Measurements from ENCODE around the gene OSBPL5. TPM values are rescaled to one million over a fixed set of nuclear protein-coding genes. Genes with fewer than 3 reads are reported as not detected.

Gene OSBPL5
- 58.3 TPM for total RNA-seq

DNA sequence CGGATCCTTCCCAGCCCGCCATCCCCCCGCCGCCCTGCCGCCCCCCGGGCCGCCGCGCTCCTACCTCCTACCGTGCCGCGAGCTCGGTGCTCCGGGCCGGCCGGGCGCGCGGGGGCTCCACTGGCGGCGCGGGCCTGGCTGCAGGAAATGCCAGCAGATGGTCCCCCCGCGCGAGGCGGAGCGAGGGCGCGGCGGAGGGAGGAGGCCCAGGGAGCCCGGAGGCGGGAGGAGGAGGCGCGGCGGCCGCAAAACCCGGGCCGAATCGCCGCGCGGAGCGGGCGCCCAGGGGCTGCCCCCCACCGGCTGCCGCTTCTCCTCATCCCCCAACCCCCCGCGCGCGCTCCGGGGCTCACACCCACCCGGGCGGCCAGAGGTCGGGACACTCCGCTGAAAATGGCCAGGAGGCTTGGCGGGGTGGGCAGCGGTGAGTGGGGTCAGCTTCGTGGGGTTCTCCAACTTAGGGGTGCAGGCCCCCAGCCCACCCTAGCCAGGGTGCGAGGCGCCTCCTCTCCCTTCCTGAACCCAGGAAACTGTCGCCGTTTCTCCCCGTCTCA lies at the start of gene OSBPL5:
Gene OSBPL5, minus strand, starts transcription at position 159 of the 554 bp plus-strand sequence. CDS start 36,162 bp downstream, outside the sequence.
- intact Hi-C loops (cut with DNase I): no loop called here
- peak; percentile 31 for ATAC-seq
- peak; percentile 88 for DNase-seq (ENCODE audit: low spot score)

GRCh38 chr11:3214420-3214699 lies 49.2 kb upstream of the OSBPL5 start:
- peak; percentile 22 for DNase-seq (ENCODE audit: low spot score)
- intact Hi-C loops (cut with DNase I): loop anchor here (10.0 kb wide), 1 partner anchor 250 kb away; no protein-coding TSS in a partner anchor

DNA sequence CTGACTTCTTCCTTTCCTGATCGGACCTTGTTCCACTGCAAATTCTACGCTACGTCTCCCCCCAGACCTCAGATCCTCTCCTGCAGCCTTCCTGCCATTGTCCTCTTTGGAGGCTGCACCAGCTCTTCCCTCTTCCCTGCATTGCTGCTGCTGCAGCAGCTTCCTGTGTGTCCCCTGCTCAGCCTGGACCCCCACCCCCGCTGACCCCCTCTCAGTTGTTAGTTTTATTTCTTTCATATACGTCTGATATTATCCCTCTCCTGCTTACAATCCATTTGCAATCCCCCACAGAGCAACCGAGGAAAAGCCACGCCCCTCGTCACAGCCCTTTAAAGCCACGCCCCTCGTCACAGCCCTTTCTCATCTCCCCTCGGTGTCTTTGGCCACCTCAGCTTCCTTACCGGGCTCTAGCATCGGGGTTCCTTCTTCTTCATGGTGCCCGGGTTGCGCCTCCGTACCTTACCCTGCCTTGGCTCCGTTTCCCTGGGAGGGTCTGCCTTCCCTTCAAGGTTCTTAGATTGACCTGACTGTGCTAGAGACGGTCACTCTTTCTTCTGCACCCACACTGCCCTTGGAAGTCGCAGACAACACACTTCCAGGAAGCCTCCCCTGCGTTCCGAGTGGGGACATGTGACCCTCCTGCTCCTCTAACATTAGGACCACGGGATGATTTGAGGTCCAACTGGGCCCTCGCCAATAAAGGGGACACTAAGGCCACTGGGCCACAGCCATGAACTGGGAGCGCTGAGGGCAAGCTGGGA lies 48.7 kb upstream of the OSBPL5 start:
- DNase-seq (ENCODE audit: low spot score) (no peak), ATAC-seq (no peak)
- intact Hi-C loops (cut with DNase I): loop anchor here (10.0 kb wide), 1 partner anchor 249 kb away; no protein-coding TSS in a partner anchor

More at GRCh38 chr11:3214420-3214699, 49.2 kb upstream of the OSBPL5 start:
- no peak for ATAC-seq

- ATAC-seq (no peak), DNase-seq (ENCODE audit: low spot score) (no peak)
- intact Hi-C loops (cut with DNase I): no loop called here
Observed at GRCh38 chr11:3208272-3208671, 43.2 kb upstream of the OSBPL5 start.

DNA sequence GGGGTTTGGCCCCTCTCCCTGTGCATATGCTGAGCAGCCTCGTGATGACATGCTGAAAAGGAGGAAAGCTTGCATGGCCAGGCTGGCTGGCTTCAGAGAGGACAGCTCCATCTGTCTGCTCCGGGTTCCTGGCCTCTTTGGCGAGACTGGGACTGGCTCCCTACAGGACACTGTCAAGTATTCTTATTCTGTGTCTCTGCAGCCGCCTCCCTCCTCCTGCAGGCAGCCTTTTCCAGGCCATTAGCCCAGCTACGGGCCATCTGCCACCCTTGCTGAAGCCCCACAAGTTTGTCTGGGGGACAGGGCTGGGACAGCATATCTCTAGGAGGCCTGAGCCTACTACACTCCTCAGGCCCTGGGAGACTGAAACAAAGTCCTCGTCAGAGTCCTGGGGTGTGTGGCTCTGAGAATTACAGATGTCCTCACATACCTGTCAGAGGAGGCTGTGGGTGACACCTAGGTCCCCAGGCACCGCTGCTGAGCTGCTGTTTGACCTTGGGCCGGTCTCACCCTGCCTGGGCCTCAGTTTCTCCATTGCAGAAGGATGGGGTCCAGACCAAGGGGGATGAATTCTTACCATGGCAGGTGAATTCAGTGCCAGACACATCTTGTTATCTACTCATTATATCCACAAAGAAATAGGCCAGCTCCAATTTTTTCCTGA lies 42.5 kb upstream of the OSBPL5 start:
- DNase-seq (ENCODE audit: low spot score) (no peak), ATAC-seq (no peak)
- intact Hi-C loops (cut with DNase I): no loop called here

GRCh38 chr11:3206922-3207204 lies 41.8 kb upstream of the OSBPL5 start:
- ATAC-seq (no peak), DNase-seq (ENCODE audit: low spot score) (no peak)
- intact Hi-C loops (cut with DNase I): no loop called here

DNA sequence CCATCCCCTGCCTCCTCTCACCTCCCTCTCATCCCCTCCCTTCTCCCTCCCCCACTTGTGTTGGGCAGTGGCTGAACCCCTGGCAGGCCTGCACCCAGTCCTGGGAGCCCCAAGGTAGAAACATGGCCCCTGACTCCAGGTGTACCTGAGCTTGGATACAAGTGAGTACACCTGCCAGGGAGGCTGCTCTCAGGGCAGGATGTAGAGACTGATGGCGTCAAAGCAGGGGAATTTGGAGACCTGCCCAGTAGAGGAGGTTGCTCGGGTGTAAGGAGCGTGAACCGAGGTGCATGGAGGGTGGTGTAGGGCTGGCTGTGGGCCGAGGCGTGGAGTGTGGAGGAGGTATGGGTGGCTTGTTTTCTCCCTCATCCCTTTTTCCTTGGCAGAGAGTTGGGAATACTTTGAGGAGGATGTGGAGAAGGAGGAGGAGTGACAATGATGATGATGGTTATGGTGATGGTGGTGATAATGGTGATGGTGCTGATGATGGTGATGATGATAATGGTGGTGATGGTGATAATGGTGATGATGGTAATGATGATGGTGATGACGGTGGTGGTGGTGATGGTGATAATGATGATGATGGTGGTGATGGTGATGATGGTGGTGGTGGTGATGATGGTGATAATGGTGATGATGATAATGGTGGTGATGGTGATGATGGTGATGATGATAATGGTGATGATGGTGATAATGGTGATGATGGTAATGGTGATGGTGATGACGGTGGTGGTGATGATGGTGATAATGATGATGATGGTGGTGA lies 41.2 kb upstream of the OSBPL5 start:
- ATAC-seq: no peak
- DNase-seq (ENCODE audit: low spot score): no peak
- intact Hi-C loops (cut with DNase I): no loop called here

DNA sequence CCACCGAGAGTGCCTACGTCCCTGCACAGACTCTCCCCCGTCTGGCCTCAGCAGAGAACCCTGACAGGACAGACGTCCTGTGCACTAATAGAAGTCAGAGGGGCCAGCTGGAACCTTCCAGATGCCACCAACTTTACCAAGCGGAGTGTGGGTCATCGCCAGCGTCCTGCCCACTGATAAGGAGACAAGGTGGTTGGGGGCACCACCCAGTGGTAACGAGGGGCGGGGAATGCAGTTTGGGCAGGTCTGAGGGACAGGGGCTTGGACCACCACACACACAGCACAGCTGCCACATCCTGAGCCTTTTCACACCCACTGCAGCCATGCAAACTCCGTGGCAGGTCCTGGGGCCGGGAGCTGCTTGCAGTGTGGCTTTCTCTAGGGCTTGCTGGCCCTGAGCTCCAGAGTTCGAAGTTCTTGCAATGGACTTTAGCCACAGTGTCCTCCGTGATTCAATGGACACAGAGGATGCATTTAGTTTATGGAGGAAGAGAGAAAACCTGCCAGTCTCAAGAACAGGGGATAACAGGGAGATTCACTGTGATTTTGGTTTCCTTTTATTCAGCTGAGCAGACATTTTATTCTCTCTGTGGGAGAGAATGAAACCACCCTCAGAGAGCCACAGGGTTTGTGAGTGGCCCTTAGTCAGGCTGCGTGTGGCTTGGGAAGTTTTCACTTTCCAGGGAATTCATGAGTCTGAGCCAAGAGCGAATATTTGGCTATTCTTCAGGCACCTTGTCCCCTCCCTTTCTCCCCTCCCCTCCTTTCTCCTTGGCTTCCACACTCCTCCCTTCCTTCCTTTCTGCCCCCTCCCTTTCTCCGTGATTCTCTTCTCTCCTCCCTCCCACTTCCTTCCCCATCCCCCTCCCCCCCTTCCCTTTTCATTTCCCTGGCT lies 40.4 kb upstream of the OSBPL5 start:
- no peak for ATAC-seq
- DNase-seq (ENCODE audit: low spot score): no peak
- intact Hi-C loops (cut with DNase I): no loop called here

DNA sequence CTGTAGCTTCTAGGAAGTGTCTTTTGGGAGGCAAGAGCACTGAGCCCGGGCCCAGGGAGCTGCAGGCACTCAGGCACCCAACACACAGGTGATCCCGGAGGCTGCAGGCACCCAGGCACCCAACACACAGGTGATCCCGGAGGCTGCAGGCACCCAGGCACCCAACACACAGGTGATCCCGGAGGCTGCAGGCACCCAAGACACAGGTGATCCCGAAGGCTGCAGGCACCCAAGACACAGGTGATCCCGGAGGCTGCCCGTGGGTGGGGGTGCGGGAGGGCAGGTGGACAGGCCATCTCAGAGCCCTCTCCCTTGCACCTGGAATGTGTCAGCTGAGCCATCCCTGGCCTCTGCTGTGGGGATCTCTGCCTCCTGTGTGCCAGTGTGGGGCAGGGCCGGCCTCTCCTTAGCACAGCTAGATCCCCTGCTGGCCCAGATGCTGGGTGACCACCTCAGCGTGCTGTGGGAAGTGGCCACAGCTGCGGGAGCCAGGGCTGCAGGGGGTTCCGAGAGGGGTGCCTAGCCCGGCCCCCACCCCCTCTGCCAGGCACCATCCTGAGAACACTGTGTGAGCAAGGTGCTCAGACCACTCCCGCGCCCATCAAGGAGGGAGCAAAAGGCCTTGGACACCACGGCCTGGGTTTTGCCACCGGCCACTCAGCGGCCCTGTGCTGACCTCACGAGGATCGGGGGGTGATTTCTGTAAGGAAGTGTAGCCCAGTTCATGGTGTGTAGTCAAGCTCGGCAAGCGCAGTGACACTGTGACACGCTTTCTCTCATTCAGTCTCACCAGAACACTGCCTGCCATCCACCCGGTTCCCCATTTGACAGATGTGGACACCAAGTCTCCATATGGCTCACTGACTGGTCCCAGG lies 39.3 kb upstream of the OSBPL5 start:
- ATAC-seq (peak; percentile 19), DNase-seq (ENCODE audit: low spot score) (no peak)
- intact Hi-C loops (cut with DNase I): no loop called here

- DNase-seq (ENCODE audit: low spot score): no peak
- no peak for ATAC-seq
- intact Hi-C loops (cut with DNase I): no loop called here
Observed at GRCh38 chr11:3203221-3204043, 38.3 kb upstream of the OSBPL5 start.

DNA sequence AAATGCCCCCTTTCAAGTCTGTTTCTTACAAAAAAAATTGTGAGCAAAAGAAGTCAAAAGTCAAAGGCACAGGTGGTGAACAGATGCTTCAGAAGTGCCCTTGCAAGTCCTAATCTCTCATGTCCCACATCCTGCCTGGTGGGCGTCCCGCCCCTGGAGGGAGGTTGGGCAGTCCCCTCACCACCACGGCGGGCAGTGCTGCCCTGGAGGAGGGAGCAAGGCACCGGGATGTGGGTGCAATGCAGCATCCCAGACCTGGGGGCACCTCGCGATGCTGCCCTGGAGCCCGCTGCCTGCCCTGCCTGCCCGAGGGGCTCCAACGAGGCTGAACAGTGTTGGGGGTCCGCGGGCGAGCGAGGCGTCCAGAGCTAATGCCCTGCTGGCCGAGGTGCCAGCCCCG lies 37.6 kb upstream of the OSBPL5 start:
- DNase-seq (ENCODE audit: low spot score): no peak
- intact Hi-C loops (cut with DNase I): no loop called here
- no peak for ATAC-seq

DNA sequence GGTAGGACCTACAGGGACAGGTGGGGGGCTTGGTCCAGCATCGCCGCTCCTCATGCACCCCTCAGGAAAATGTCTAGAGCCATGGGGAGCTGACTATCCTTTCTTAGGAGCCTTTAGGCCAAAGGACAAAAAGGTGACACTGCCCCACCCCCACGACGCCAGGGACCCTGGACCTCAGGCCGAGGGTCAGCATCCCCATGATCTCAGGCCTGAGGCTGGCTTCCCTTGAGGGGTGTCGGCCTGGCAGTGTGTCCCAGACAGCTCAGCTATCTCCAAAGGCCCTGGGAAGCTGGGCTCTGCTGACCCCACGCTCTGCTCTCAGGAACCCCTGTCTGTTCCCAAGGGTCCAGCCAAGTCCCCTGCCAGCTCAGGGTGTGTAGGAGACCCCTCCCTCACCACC lies 37.2 kb upstream of the OSBPL5 start:
- DNase-seq (ENCODE audit: low spot score) (no peak), ATAC-seq (no peak)
- intact Hi-C loops (cut with DNase I): no loop called here

GRCh38 chr11:3201677-3202181 lies 36.6 kb upstream of the OSBPL5 start:
- DNase-seq (ENCODE audit: low spot score) (peak; percentile 45), ATAC-seq (no peak)
- intact Hi-C loops (cut with DNase I): no loop called here

- DNase-seq (ENCODE audit: low spot score) (peak; percentile 47), ATAC-seq (no peak)
- intact Hi-C loops (cut with DNase I): no loop called here
Observed at GRCh38 chr11:3201112-3201581, 36.0 kb upstream of the OSBPL5 start.

GRCh38 chr11:3200388-3201111 lies 35.4 kb upstream of the OSBPL5 start:
- ATAC-seq (no peak), DNase-seq (ENCODE audit: low spot score) (no peak)
- intact Hi-C loops (cut with DNase I): no loop called here

DNA sequence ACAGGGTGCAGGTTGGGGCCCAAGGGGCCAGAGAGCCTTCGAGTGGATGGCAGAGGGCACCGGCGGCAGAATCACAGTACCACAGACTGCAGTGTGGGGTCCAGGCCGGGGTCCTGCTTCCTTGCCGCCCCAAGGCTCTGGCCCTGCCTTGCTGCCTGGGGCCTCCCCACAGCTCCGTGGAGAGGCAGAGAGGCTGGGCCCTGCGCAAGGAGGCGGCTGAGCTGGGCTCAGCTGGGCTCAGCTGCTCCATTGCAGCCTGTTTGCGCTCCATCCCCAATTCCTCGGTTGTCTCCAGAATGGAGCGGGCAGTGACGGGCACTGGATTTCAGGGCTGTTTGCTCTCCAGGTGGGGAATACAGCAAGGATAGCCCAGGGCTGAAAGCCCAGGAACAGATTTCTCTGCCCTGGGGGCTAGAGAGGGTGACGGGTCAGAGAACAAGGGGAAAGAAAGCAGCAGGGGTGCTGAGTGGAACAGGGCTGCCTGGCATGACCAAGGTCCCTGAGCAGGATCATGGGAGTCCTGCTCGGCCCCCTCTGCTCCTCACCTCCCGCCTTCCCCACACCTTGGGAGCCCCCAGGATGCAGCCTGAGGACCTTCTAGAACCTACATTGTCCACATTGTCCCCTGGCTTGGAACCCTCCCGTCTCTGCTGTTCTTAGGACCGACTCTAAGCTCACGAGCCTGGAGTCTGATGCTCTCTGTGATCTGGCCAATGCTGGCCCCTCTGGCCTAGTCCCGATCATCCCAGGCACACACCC lies 34.6 kb upstream of the OSBPL5 start:
- intact Hi-C loops (cut with DNase I): no loop called here
- no peak for DNase-seq (ENCODE audit: low spot score)
- ATAC-seq: no peak
